Measurements from ENCODE around the gene CLDN24. TPM values are rescaled to one million over a fixed set of nuclear protein-coding genes. Genes with fewer than 3 reads are reported as not detected.

The CLDN24 gene
- polyA plus RNA-seq, 1 of the 3 experiments (the other 2 are of a cell fraction): not detected

DNA sequence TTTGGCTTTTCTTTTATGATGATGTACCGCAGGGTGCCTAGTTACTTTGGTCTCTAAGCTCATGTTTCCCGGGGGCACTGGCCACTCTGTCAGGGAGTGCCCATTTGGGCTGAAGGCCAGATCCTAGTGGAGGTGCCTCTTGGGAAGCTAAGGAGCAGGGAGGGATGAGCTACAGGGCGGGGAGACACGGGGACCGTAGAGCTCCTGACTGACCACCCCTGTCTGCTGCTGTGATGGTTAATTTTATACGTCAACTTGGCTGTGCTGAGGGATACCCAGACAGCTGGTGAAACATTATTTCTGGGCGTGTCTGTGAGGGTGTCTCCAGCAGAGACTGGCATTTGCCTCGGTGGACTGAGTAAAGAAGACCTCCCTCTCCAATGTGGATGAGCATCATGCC is 24.9 kb upstream of the CLDN24 start (continued):
- TF ChIP-seq RCOR1 (IDR thresholded peaks at IDR 0.05; ENCODE audit: low read length): no peak
- TF ChIP-seq YY1 (IDR thresholded peaks at IDR 0.05; ENCODE audit: low read depth): no peak
- TF ChIP-seq POLR2AphosphoS5 (IDR thresholded peaks at IDR 0.05; ENCODE audit: low read depth, low read length): no peak
- no peak for TF ChIP-seq GABPA (IDR thresholded peaks at IDR 0.05; ENCODE audit: low read depth)
- no peak for TF ChIP-seq TAF1 (IDR thresholded peaks at IDR 0.05; ENCODE audit: borderline replicate concordance, low read depth, low read length)

DNA sequence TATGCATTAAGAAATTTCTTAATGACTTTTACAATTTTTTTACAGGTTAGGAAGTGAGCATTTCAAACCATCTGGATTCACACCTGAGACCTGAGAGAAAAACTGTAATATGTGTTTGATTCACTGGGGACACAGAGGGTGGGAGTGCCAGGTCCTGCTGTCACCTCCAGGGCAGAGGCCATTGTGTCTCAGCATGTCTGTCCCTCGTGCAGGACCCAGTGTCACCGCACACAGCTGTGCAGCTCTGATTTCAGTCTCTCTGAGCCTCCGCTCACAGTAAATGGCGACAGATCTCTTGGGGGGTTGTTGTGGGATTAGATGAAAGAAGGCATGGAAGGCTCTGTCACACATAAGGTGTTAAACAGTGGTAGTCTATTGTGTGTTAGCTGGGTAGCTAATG is 23.0 kb upstream of the CLDN24 start:
- no peak overlapping the region for H3K9ac ChIP-seq
- no peaks in the 10 kb centered on the region for H3K9me3 ChIP-seq
- 90% methylated on average over 2 of the region's 4 CpGs for WGBS (ENCODE audit: low lambda C conversion rate)
- no peaks in the 10 kb centered on the region for H3K9me2 ChIP-seq
- no peak overlapping the region for H3K4me2 ChIP-seq
- H3K4me1 ChIP-seq (ENCODE audit: control insufficient read depth in 1 of 2, insufficient read depth in 2 of 2, low read depth in 1 of 2, low read length in 1 of 2): peaks cover 2 to 4% of the 10 kb centered on the region in 2 experiments; a peak in 1 of 4 replicates
- TF ChIP-seq POLR2AphosphoS5 (IDR thresholded peaks at IDR 0.05; ENCODE audit: low read depth, low read length) (no peak), SIN3A (IDR thresholded peaks at IDR 0.05; ENCODE audit: borderline replicate concordance, low read depth, low read length) (no peak), EZH2phosphoT487 (IDR thresholded peaks at IDR 0.05; ENCODE audit: borderline replicate concordance, low read depth) (no peak), FOXM1 (IDR thresholded peaks at IDR 0.05; ENCODE audit: low read depth) (no peak), RFX5 (IDR thresholded peaks at IDR 0.05; ENCODE audit: low read length) (no peak), FOSL2 (IDR thresholded peaks at IDR 0.05; ENCODE audit: borderline replicate concordance, low read depth) (no peak), MXI1 (IDR thresholded peaks at IDR 0.05; ENCODE audit: low read depth, low read length) (no peak), NFIC (IDR thresholded peaks at IDR 0.05; ENCODE audit: borderline replicate concordance) (no peak), CHD2 (IDR thresholded peaks at IDR 0.05; ENCODE audit: low read length, partially characterized antibody) (no peak), TAF1 (IDR thresholded peaks at IDR 0.05; ENCODE audit: borderline replicate concordance, low read depth, low read length) (no peak)
- TF ChIP-seq, protein P1, sequence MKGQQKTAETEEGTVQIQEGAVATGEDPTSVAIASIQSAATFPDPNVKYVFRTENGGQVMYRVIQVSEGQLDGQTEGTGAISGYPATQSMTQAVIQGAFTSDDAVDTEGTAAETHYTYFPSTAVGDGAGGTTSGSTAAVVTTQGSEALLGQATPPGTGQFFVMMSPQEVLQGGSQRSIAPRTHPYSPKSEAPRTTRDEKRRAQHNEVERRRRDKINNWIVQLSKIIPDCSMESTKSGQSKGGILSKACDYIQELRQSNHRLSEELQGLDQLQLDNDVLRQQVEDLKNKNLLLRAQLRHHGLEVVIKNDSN (IDR thresholded peaks at IDR 0.05; ENCODE audit: borderline replicate concordance, low read depth): no peak
- TF ChIP-seq, protein P2, sequence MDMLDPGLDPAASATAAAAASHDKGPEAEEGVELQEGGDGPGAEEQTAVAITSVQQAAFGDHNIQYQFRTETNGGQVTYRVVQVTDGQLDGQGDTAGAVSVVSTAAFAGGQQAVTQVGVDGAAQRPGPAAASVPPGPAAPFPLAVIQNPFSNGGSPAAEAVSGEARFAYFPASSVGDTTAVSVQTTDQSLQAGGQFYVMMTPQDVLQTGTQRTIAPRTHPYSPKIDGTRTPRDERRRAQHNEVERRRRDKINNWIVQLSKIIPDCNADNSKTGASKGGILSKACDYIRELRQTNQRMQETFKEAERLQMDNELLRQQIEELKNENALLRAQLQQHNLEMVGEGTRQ (IDR thresholded peaks at IDR 0.05; ENCODE audit: borderline replicate concordance, low read depth, low read length): no peak
- TF ChIP-seq, protein P3, sequence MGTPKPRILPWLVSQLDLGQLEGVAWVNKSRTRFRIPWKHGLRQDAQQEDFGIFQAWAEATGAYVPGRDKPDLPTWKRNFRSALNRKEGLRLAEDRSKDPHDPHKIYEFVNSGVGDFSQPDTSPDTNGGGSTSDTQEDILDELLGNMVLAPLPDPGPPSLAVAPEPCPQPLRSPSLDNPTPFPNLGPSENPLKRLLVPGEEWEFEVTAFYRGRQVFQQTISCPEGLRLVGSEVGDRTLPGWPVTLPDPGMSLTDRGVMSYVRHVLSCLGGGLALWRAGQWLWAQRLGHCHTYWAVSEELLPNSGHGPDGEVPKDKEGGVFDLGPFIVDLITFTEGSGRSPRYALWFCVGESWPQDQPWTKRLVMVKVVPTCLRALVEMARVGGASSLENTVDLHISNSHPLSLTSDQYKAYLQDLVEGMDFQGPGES (IDR thresholded peaks at IDR 0.05; ENCODE audit: low read depth, low read length): no peak
- TF ChIP-seq, protein P4, sequence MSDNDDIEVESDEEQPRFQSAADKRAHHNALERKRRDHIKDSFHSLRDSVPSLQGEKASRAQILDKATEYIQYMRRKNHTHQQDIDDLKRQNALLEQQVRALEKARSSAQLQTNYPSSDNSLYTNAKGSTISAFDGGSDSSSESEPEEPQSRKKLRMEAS (IDR thresholded peaks at IDR 0.05; ENCODE audit: low read depth): no peak
- peaks cover 6% of the 10 kb centered on the region for H3F3A ChIP-seq (replicated peaks; ENCODE audit: insufficient read depth)
- H3K27ac ChIP-seq (ENCODE audit: low read depth in 2 of 2, low read length in 1 of 2): no peak overlapping the region
- no peak overlapping the region for H3K4me3 ChIP-seq (ENCODE audit: low read depth in 2 of 2, low read length in 1 of 2)
- H3K79me2 ChIP-seq (ENCODE audit: insufficient read depth): no peaks in the 10 kb centered on the region
- POLR2A ChIA-PET: no interaction called here
- no peak for DNase-seq
- H3K36me3 ChIP-seq (replicated peaks in 1 of 2; ENCODE audit: control insufficient read depth in 1 of 2, insufficient read depth in 2 of 2, low read length in 1 of 2): no peaks in the 10 kb centered on the region
- CTCF ChIA-PET: no interaction called here
- H3K27me3 ChIP-seq (ENCODE audit: insufficient read depth): no peaks in the 10 kb centered on the region
- no peaks in the 10 kb centered on the region for H4K20me1 ChIP-seq (ENCODE audit: insufficient read depth)
- no peak overlapping the region for H2AFZ ChIP-seq (ENCODE audit: low read depth)
